HG03571 (cell line): ENCODE data around the gene APOBEC3B.
A peak's percentile ranks its signal among the peaks of the same experiment; 100 is the strongest.
"Not testable (repeated sequence)": the region's sequence is repeated elsewhere in the genome, so short reads cannot be mapped to it uniquely, and the experiment has no call there.

Experiments
- ATAC-seq: cut with Tn5 transposase; IDR thresholded peaks from one replicate; pipeline ENCODE4 v1.9.1; 2021; ENCODE audit not compliant: unreplicated experiment

APOBEC3B gene

DNA sequence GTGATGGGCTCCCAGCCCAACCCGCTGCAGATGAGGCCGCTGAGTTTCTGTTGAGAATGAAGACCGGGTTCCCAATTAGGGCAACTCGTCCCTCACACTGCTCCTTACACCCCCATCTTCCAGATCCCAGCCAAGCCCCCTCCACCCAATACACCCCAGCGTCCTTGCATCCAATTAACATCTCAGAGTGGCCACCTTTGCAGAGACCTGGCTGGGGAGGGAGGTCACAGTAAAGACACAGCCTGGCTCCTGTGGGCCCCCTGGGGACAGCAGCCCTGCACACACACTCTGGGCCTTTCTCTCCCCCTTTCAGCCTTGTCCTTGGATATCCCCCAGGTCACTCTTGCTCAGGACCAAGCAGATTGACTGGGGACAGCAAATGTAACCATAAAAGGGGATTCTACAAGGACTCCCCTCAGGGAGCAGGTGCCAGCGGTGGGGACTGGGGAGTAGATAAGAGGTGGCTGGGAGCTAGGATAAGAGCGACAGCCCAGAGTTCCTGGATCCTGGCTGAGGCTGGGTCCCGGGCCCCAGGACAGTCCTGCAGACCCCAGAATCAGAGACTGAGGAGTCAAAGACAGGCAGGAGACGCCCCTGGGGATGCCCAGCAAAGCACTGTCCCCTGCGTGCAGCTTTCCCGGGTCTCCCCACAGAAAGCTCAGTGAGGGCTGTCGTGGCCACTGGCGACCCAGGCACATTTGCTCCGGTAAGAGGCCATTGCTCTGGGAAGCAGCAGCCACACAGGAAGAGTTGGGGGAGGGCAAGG, 16.4 kb upstream of the APOBEC3B start:
- ATAC-seq = no peak

DNA sequence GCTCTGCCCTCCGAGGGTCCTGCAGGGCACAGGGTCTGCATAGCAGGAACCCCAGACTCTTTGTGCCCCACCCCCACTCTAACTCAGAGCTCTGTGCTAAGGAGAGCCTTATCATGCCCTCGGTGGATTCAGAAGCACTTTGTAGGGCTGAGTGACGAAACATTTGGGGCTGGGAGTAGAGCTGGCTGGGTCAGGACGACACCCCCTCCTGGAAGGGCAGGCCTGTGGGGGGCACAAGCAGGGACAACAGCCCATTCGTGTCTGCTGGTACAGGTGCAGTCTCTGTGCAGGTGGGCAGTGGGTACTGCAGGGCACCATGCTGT, 15.8 kb upstream of the APOBEC3B start:
- ATAC-seq = no peak

DNA sequence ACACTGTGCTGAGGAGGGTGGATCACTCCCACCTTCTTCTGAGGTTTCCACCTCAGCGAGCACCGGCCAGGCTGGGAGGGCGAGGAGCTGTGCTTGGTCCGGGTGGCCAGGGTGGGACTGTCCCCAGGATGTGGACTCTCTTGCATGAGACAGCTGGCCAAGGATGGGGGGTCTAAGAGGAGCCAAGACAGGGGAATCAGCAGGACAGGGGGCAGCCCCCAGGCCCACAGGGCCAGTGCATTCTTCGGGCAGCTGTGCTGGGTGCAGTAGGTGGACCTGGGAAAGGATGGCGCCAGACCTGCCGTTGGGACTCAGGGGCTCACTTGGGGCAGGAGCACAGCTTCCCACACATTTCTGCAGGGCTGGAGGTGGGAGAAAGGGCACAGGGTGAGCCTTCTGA, 15.2 kb upstream of the APOBEC3B start:
- ATAC-seq = no peak

DNA sequence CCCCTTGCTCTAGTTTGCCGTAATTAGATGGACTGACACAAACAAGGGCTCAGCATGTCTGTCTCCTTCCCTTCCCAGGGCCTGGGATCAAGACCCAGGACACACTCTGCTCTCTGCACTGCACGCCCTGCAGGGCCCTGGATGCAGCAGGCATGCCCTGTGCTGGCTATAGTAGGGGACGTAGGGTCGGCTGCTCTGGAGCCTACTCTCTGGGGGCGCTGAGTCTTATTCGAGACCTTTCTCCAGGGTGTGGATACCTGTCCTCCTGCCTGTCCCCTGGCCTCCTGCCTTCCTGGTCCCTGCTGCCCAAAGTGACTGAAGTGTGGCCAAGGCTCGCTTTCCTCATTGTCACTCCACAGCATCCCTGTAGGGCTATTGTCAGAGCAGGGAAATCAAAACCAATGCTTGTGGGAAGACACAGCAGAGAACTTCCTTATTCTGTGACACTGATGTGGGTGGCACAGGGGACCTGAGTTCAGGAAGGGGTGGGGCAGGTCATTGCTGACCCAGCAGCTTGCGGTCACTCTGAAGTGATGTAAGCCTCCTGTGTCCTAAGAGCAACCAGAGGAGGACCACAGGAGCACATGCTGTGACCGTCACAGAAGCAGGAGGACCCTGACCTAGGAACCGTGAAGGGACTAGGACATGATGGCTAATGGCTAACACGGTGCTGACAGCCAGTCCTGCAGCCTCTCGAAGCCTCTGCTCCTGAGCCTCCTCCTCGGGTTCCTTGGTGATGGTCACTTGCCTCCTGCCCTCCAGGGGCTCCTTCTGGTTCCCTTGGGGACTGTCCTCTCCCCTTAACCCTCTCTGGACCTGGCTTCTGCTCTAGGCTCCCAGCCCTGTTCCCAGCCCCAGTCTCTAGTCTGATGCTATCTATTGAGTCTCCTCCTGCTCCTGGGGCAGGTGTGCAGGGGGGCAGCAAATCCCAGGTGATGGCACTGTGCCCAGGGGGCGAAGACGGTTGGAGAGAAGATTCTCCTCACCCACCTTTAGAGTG, 14.4 kb upstream of the APOBEC3B start:
- no peak for ATAC-seq

DNA sequence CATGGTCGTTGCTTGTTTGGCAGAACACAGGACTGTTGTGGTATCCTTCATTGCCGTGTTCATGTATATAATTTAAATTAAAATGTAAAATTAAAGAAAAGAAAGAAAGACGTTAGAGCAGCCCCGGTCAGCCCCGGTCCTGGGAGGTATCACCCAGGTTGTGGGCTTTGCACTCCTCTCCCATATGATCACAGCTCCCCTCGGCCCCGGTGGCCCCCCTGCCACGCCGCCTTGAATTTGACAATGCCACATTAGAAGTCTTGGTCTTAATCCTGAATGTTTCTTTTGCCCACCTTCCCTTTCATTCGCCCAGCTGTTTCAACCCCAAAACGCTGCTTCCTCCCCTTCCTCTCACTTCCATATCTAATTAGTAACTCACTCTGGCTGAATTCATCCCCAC, 13.3 kb upstream of the APOBEC3B start:
- ATAC-seq = no peak

DNA sequence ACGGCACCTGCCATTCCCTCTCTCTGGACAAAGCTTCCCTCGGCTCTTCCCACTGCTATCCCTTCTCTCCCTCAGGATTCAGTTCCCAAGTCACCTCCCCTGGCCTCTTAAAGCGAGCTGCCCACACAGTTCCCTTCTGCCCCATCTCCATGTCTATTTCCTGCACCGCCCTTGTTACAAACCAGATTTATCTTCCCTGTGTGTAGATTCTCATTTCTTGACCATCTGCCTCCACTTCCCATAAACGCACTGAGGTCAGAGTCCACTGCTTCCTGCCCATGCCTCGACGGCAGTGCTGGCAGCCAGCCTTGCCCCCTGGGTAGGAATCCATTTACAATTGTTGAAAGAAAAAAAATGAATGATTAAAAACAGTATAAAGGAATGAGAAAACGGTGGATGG, 11.6 kb upstream of the APOBEC3B start:
- ATAC-seq = no peak

DNA sequence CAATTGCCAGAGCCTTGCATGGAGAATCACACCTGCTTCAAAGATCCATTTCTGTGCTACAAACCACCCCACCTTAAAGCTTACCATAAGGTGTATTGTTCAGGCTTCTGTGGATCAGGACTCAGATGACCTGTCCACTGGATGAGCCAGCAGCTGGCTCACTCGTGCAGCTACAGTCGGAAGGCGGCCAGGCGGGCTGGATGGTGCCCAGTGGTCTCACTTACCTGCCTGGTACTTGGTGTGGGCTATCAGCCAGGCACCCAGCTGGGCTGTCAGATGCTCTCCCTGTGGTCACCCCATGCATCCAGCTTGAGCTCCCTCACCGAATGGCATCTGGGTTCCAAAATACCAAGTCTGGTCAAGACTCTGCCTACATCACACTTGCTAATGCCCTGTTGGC, 10.9 kb upstream of the APOBEC3B start:
- no peak for ATAC-seq

DNA sequence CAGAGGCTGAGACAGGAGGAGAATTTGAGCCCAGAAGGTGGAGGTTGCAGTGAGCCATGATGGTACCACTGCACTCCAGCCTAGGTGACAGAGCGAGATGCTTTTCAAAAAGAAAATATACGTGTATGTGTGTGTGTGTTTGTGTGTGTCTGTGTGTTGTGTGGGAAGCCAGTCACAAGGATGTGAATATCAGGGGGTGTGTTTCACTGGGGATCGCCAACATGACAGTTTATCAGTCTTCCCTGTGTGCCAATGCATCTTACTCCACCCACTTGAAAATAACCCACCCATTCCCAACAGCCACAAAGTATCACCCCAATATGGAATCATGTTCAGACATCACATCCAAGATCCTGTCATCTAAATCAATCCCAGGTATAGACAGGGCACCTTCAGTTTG, 10.4 kb upstream of the APOBEC3B start:
- no peak for ATAC-seq

DNA sequence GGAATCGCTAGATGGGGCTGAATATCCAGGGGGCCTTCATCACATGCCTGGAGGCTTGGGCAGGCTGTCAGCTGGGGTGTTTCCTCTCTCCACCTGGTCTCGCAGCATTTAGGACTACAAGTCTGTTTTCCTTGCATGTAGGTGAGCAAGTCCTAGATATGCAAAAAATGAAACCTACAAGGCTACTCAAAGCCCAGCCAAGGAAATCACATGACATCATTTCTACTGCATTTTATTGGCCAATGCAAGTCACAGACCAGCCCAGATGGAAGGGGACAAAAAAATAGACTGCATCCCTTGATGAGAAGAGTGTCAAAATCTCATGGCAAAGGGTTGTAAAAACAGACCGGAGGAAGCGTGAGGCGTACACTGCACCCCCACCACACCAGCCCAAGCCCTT, 9.6 kb upstream of the APOBEC3B start:
- no peak for ATAC-seq

DNA sequence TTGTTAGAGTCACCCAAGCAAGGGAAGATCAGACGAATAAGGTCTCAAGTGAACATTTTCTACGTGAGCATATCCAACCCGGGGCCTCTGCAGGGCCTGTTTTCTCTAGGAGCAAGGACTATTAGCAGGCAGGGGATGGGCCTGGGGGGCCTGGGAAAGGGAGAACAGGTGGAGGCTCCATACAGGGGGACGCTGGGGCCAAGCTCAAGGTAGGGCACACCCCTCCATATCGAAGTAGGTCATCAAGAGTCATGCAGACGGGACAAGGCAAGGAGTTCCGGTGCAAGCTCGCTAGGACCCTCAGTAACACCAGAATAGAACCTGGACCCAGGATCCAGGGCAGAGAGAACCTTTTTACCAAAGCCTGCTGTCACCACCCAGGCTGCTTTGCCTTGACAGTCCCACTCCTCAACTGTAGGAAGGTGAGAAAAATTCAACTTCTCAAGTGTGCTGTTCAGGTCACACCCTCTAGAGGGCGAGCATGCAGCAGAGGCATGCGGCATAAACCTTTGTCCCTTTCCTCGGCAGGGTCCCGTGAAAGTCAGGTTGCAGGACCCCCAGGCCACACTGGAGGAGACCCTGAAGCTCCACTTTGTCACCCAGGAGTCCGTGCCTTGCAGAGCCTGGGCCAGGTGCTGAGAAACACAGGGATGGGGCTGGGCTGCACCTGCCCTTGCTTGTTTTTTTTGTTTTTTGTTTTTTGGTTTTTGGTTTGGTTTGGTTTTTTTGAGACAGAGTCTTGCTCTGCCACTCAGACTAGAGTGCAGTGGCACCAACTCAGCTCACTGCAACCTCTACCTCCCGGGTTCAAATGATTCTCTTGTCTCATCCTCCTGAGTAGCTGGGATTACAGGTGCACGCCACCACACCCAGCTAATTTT, 8.6 kb upstream of the APOBEC3B start:
- no peak for ATAC-seq

DNA sequence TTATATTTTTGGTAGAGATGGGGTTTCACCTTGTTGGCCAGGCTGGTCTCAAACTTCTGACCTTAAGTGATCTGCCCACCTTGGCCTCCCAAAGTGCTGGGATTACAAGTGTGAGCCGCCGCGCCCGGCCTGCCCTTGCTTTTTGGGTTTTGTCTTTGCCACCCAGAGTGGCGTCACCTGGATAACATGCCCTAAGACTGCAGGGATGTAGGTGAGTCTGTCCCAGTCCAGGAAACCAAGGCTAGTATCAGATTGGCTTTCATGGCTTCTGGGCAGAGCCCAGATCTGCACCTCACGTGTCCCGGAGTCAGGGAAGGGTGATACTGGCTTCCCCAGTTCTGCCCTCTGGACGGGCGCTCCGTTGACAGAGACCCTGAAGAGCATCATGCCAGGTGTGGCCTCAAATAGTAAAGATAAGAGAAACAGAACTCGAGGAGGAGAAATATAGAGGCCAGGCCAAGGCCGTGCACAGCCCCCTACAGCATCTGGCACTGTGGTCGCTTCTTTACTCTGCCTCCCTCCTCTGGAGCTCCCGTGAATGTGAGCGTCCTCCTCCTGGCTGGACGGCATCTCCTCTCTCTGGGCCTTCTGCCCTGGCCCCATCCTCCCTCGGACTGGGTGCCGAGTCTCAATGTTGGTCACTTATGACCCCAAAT, 7.8 kb upstream of the APOBEC3B start:
- no peak for ATAC-seq

DNA sequence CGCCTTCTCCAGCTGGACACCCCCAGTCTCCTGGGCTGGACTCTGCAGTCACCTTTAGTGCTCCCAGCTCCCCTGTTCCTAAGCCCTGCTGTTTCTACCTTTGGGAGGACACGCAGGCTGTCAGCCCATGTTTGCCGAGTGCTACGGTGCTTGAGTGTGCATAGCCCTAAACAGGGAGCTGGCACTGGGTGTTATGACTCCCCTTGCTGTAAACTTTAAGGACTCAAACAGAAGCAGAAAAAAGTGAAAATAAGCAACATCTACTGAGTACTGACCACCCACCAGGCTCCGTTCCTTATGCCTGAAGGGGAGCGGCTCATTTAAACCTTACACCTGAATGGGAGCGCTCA, 7.3 kb upstream of the APOBEC3B start:
- ATAC-seq = no peak

DNA sequence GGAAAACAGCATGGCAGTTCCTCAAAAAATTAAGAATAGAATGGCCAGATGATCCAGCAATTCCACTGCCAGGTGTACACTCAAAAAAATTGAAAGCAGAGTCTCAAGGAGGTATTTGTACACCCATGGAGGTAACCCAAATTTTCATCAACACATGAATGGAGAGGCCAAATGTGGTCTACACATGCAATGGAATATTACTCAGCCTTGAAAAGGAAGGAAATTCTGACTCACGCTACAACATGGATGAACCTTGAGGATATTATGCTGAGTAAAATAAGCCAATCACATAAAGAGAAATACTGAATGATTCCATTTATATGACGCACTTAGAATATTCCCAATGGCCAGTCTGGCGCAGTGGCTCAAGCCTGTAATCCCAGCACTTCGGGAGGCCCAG, 4.9 kb upstream of the APOBEC3B start:
- not testable (repeated sequence) for ATAC-seq

DNA sequence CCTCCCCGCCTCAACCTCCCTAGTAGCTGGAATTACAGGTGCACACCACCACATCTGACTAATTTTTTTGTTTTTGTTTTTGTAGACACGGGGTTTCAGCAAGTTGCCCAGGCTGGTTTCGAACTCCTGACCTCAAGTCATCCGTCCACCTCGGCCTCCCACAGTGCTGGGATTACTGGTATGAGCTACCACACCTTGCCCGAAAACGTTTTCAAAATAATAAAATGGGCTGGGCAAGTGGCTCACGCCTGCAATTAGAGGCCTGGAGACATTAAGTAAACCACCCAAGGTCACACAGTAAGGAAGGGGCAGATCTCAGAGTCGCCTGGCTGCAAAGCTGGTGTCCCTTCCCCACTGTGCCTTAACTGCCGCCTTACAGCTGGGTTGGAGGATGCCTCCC, 1.6 kb upstream of the APOBEC3B start:
- ATAC-seq = not testable (repeated sequence)

DNA sequence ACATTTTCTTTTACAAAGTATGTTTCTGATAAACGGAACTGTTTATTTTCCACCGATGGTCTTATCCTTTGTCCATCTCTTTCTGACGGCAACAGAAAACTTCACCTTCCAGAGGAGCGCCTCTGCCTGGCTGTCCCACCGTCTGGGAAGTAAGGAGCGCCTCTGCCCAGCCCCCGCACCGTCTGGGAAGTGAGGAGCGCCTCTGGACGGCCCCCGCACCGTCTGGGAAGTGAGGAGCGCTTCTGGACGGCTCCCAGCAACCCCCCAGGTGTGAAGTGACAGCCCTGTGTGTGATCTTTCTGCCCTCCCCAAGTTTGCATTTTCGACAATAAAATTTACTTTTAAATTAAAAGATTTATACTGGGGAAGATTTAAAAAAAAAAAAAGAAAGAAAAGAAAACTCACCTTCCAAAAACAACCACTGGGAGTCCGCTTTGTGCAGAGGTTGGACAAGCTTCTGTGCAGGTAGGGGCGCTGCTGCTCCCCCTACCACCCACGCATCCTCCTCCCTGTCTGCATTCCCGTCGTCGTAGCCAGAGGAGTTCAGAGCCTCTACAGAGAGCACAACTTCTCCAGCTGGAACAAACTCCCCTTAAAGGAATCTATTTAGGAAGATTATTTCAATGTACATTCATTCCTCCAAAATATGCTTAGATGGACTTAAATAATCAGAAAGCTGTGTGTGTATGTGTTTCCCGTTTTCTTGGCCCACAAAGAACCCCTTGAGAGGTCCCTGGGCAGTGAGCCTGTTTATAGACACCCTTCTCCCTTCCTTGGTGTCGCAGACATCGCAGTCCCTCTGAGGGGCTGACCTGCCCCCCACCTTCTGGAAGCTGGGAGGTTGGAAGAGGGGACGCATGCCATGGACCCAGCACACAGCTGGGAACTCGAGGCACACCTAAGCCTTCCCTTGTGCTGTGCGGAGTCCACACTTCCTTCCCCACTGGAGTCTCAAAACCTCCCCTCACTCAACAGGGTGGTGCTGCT, 849 bp upstream of the APOBEC3B start:
- no peak for ATAC-seq

DNA sequence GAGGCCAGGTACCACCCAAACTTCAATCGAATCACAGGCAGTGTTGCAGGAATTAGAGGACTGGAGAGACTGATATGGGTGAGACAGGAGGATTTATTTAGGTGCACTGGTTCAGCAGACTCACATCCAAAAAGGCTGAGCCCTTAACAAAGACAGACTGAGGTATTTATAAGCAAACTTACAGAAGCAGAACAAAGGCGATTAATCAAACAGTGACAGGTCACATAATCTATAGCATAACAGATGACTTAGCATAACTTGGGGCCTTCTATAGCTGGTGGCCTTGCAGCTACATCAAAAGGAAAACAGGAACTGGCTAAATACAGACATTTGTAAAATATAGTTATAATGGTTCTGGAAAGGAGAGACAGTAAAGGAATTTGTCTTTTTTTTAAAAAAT, 2.1 kb downstream of the APOBEC3B start:
- no peak for ATAC-seq

DNA sequence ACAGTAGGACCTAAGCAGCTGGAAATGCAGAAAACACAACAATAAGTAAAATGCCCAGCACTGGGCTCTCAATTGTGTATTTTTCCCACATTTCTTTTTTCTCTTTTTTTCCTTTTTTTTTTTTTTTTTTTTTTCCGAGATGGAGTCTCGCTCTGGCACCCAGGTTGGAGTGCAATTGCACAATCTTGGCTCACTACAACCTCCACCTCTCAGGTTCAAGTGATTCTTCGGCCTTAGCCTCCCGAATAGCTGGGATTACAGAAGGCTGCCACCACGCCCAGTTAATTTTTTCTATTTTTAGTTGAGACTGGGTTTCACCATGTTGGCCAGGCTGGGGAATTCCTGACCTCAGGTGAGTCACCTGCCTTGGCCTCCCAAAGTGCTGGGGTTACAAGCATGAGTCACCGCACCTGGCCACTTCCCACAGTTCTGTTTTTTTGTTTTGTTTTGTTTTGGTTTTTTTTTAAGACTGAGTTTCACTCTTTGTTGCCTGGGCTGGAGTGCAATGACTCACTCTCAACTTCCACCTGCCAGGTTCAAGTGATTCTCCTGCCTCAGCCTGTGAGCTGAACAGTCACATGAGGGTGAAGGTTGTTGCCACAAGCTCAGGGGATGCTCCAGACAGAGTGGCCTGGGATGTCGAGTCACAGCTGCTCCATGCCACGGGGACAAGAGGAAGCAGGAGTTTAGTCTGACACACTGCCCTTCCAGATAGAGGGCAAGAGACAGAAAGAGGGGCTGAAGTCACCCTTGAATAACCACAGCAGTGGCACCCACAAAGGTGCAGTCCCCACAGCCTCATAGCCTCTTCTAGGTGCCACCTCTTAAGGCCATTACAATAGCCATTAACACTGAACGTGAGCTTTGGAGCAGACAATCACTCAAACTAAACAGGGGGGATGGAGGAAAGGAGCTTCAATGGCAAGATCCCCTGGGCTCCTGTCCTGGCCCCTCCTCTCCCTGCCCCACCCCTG, 2.9 kb downstream of the APOBEC3B start:
- ATAC-seq = peak; percentile 54

DNA sequence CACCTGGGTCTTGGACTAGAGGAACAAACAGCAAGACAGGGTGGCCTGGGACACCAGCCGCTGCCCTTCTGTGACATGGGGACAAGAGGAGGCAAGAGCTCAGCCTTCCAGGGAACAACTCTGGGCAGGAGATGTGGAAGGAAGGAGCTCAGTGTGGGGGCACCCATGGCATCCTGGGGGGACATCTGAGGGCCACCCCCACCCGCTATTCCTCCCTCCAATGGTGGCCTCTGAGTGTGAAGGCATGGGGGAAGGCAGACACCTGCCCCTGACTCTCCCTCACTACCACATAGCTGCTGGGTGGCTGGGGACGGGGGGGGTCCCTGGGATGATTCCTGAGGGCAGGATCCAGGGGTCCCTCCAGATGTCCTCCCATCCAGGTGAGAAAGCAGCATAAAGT, 4.5 kb downstream of the APOBEC3B start:
- ATAC-seq = no peak
